ENCODE measurements around the gene PRKCB.

- TF ChIP-seq CTCF (conservative IDR thresholded peaks at IDR 0.05 in 1 of 2, IDR thresholded peaks at IDR 0.05 in 1 of 2; ENCODE audit: low read depth in 1 of 2, low read length in 2 of 2) = no peak
- no peak for TF ChIP-seq EZH2 (IDR thresholded peaks at IDR 0.05; ENCODE audit: low read length, missing control alignments)
Observed at GRCh38 chr16:23976524-23976923, 140.7 kb downstream of the PRKCB start.
